Stimulated activated CD4-positive, alpha-beta T cell treated with anti-CD3 and anti-CD28 coated beads, Interleukin-2, amount 100 ng/mL, for 48 hours (primary cell): ENCODE measurements around the gene CADM1.

Experiments used
- DNase-seq, 2 donors: peaks; one replicate each; pipeline ENCODE4 v3.0.0-alpha.2; 2020

CADM1 gene

DNA sequence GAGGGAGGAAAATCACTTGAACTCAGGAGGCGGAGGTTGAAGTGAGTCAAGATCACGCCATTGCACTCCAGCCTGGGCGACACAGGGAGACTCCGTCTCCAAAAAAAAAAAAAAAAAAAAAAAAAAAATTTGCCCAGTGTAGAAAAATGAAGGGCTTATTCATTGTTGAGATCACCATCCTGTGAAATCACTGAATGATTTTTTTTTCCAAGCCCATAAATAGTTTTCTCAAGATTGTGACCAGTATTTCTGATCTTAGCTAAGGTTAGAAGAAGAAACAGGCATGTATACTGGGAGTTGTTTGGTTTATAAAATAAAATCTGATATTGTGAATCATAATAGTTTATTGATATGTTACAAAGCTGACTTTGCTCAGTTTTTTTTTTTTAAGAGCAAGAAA, 269.4 kb downstream of the CADM1 start:
- no peak for DNase-seq

DNA sequence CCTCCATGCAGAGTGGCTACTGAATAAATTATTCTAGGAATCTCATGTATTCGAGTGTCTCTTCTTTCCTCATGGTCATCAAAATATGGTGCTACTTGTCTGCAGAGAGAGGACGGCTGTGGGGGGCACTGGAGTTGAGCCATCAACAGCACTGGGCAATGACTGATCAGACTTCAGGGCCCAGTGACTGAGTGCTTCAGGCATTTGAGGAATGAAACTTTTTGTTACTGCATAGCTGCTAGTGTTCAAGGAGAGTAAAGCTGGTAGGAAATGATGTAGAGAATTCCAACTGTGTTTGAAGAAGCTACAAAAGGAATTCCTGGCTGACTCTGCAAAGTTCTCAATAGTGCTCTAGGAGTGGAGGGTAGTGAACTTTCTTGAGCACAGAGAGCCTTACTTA, 277.7 kb downstream of the CADM1 start:
- DNase-seq = no peak

DNA sequence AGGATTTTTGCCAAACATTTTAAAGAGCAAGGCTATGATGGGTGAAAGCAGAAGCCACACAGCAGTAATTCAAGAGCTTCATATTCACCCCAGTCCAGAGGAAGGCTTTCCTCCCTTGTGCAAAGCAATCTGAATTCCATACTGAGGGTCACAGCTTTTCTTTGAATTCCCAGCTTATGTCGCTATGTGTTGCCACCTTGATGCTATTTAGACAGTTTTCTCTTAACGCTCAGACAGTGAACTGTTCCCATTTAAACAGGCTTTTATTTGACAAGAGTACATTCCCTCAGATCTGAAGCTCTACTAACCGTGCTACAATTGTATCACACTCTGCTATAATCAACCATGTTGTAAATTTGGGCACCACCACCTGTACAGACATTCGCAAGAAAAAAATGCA, 279.7 kb downstream of the CADM1 start:
- no peak for DNase-seq

DNA sequence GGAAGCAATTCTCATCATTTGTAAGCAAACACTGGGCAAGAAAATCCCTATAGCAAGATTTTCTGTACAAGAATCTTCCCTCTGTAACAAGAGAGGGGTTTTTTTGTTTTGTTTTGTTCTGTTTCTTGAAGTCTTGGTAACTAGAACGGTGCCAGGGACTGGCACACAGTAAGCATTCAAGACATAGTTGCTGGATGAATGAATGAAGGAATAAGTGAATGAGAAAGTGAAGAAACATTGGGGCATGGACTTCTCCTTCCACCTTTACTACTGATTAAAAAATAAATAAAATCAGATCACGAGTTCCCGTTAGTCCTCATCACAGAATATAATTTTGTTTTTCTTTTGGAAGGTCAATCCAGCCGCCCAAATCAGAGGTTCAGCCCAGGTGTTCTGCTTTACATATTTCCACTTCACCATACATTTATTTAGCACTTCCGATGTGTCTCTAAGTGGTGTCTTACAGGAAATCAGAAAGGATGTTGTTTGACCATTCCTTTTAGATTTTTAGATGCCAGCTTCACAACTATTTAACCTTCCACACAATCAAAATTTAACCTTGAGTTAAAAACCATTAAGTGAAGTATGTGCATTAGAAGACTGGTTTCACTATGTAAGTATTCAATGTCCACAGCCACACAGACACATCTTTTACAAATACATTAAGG, 281.2 kb downstream of the CADM1 start:
- no peak for DNase-seq

DNA sequence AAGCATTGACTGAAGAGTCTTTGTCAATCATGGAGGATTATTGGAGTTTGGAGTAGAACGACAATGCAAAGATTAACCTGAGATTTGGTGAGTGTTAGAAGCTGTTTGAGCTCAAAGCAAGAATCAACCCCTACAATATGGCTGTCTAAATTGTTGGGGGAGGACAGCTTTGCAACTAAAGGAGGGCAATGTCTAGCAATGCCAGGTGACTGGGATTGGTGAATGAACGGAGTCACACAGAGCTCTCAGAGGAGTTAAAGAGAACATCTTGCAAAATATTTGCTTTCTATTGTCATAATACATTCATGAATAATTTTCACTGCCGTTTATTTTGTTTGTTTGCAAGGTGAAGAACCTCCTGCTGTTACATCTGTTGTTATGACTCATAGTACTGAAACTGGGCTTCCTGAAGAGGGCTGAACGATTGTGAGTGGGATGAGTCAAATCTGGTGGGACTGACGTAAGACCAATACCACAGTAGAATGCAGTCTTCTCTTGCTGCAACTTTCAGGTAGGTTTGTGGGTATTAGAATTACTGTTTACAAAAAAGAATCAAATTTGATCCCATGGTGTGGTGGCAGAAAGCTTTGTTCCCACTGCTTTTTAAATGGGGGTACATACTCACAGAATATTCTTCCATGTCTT, 281.9 kb downstream of the CADM1 start:
- DNase-seq = no peak

DNA sequence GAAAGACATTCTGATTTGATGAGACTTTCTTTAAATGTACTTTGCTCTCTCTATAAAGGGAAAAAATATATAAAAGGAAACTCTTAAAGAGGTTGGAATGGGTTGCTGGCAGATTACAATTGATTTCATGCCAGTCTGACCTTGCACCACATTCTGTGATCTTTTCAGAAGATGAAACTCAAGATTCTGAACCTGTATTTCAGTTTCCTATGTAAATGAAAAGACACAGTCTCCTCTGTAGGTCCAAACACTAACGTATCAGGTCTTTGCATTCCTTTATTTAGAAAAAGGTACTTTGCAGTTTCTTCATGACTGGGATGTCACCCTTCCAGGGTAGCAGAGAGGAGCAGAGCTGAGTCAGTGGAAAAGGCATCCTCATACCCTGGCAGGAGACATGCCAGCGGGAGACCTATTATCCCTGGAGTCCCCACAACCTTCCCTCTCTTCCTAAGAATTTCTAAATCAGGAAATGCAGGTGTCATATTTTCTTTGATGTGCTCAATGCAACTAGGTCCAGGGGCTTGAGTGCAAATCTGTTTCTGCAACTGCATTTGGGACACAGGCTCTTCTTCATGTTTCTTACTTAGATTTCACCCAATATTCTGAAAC, 282.6 kb downstream of the CADM1 start:
- DNase-seq = no peak

DNA sequence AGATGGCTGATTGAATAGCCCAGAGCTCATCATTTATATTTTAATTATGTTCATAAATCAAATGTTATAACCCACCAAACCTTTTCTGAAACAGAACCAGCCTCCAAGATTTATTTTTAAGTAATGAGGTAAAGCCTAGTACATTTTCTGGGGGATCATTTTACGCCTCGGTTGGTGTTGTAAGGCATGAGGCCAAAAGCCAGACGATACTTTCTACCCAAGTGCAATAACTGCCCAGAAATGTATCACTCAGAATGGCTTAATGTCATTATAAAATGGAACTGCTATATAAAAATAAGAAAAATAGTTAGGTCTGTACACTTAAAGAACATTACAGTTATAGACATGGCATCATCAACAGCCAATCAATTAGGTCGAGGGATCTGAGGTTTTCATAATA, 283.3 kb downstream of the CADM1 start:
- no peak for DNase-seq

DNA sequence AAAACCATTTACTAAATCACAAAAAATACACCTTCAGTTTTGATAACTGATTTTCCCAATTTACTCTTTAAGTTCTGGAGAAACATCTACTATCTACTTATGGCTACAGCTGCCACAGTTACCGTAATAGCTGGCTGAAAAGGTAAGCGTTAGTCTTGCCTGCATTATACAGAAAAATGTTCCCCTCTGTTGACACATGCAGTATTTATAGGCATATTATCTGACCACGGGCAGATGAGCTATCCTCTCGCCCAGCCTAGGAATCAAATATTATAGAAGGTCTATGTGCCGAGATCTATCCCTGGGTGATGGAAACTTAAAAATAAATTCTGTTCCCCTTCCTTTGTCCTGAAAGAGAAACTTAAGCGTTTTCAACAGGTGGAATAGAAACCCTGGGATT, 283.8 kb downstream of the CADM1 start:
- no peak for DNase-seq

DNA sequence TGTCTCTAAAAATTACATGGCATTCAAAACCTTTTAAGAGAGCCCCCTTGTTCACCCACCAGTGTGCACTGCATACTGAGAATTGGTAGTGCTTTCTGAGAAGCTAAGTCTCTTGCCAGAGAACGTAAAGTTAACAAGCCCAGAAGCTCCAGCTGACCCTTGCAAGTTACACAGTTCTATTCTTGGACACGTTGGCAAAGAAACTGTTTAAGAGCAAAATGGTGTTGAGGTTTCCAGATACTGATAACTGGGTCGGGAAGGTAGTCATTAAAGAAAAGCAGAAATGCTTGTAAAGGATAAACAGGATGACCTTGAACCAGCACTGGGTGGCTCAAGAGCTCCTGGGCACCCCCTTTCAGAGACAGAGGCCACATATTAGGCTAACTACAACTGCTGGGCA, 284.8 kb downstream of the CADM1 start:
- no peak for DNase-seq

DNA sequence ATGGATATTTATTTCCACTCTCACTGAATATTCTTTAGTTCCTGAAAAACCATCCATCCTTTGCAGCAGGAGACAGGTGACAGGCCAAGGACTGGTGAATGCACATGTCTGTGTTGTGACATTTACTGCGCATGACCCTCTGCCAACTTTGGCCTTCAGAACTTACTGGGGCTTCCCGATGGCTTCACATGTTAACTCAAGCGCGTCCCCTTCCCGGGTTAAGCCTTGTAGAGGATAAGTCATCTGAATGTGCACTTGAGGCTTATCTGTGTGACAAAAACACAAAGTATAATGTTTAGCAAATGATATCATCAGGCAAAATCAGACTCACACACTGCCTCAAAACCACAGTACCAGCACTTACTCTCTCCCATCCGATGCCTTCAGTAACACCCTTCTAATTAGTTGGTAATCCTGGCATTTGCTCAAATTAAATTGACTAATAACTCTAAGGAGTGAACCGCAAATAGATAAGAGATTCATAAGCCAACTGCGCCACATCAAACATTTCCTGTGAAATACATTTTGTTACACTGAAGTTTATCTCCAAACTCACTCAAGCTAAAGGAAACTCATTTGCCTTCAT, 286.4 kb downstream of the CADM1 start:
- DNase-seq = no peak

DNA sequence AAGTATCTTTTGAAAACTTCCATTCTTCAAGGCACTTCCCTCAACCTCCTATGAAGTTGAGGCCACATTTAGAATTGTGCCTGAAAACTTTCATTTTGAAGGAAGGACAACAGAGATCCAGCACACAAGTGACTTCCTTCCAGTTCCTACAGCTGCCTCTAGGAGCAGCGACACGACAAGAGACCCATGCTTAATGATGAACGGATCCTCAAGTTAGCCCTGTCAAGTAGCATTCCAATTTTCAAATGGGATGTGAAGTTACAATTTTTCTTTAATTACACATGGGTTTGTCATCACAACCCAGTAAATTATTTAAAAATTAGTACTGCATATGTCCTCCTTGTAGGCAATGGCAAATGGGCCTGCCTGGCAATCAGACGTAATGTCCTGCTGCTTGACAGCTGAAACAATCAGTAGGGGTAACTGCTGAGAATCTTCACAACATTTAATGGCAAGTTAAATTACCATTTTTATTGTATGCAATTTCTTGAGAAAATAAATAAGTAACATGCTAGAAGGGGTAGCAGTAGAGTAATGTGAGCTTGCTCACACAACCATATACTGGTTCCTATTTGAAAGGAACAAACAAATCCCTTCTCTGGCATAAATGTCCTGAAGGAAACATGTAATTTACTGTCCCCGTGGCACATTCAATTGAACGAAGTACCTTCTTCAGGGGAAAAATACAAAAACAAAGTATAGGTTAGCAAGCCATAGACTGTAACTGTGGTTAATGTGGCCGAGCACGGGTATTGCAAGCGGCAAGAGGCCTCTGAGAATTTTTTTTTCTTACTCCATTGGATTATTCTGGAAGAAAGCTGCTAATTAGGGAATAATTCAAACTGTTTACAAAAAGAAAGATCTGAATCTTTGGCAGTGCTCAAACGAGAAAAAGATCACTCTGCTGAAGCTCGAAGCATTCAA, 288.3 kb downstream of the CADM1 start:
- no peak for DNase-seq

DNA sequence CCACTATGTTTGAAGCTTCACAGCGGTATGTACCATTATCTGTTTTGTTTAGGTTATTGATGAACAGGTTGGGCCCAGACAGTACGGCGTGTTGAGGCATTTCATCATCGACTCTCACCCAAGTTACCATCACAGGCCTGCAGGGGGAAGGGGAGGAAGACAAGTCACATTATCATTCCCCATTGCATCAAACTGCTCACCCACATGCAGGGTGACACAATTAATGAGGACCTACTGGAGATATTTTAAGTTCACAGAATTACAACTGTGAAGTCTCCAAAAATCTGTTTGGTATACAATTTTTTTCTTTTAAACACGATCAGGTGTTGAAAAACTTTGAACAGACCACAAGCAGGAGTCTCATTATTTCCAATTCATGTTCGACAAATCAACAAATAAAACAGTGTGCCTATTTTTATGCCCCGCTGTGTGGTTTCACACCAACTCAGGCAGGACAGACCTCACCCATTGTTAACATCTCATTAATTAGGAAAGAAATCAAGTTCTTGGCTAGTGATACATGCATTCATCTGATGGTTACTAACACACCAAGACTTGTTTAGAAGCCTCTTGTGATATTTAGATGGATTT, 289.5 kb downstream of the CADM1 start:
- no peak for DNase-seq

DNA sequence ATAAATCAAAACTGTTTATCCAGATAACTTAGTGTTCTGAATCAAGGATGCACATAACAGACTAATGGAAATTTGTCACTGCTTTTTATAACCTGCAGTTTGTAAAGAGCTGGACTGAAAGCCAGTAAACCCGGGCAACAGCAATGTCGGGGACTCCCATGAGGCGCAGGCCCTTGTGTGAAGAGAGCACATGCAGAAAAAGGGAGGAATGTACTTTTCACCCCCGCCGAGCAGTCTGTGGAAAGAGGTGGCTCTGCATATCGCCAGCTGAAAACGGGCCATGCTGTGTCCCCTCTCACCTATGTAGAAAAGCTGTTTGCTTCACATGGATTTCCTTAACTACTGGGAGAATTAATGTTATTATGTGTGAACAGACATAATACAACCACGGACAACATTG, 291.2 kb downstream of the CADM1 start:
- no peak for DNase-seq

DNA sequence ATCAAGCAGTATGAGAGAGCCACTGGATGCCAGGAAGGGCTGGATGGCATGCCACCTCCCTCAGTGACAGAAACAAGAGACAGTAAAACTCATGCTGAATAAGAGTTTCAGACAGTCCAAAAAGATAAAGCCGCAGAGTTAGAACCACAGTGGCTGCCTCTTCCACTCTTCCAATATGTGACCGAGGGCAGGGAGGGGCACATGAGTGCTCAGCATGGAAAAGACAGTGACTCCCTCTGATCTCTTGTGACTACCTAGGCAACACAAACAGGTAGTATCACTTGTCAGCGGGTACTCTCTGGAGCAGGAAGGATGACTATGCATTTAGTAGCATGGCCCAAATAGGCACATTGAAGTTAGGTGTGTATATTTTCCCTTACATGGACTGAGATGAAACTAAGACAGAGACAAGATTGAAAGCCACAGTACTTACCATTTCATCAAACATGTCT, 295.4 kb downstream of the CADM1 start:
- no peak for DNase-seq

DNA sequence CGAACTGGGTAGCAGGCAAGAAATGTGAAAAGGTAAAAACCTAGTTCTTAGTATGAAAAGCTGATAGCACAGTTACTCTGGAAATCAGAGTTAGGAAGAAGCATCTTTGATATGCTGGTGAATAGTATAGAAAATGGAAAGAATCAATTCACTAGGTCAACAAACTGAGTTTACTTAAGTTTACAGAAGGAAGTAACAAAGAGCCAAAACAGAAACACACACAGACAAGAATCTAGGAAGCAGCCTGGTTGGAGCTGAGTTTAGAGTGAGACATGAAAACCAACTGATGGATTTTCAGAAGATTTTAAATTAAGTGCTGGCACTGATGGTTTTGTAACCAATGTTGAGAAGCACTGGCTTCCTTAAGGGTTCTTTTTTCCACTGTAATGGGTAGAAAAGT, 296.3 kb downstream of the CADM1 start:
- DNase-seq = no peak

DNA sequence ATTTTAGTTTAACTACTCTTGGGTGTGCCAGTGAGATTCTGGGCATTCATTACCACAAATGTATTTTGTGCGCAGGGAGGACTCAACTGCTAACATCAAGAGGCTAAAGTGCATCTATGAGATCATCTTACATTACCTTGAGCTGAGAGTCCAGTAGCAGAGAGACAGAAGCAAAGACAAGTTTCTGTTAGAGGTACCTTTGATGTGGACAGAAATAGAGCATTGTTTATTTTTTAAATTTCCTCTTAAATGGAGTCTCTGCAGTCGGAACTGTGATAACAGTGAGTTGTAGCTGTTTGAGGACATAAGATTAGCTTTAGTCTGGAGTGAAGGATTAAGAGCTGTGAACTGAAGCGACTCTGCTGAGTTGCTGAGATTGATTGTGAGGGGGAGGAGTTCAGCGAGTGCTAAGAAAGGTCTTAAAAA, 297.0 kb downstream of the CADM1 start:
- DNase-seq = no peak

DNA sequence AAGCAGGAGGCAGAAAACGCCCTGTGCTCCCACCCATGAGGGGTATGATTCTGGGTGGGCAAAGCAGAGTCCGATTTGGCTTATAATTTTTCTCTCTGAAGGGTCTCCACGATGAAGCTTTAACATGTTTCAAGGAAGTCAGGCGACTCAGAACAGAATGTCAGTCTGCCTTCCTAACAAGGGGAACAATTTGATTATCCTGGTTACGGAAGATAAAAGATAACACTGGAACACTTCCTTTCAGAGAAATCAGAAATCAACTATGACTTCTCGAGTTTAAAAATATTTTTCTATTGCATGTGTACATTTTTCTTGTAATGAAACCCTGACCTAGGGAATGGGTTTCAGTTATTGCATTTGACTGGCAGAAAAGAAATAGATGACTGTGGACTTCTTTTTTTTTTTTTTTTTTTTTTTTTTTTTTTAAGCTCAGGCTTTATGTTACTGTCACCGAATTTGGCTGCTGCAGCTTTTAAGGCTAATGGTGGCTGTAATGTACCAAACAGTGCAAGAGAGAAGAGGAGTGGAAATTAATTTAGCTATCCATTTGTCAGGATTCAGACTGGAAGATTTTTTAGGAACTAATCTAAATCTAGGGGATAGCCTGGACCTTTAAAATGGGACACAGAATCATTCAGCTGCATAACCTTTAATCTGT, 297.7 kb downstream of the CADM1 start:
- no peak for DNase-seq

DNA sequence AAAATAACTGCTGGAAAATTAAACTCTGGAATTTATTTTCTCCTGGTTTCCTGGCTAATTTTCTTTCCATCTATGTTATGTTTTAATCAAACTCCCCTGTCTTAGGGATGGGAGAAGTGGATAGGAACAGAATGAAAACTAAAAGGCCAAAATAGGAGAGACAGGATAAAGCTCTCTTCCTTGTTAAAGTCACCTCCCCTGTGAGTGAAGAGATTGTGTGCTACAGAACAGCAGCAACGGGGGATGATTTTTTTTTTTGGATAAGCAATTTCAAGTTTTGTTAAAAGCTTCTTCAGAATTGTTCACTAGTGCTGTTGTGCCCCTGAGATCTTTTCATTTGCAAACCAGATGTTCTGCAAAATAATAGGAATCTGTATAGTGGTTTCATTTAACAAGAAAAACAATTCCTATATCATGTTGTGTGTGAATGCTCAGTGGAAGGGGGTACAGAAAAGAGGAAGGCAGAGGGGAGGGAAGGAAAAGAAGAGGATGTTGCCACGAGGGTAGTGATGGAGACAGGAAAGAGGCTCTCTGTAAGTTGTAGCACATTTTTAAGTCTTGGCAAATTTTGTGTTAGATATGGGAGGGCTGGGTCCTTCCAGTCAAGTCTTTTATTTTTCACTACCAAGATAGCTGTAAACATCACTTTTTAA, 301.2 kb downstream of the CADM1 start:
- no peak for DNase-seq

DNA sequence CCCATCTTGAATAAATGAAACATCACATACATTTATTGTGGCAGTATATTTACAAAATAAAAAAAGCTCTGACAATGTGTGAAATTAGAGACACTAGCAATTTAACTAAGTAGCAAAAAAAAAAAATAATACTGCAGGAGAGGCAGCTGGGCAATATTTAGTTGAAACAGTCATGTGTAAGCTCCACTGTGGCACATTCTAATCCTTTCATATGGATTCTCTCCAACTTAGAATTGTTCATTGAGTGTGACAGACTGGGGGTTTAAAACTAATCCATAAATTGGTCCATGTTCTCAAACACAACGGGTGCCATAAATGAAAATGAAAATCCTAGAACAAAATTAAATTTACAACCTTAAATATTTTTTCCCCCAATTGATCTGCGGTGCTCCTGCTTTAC, 302.1 kb downstream of the CADM1 start:
- no peak for DNase-seq

DNA sequence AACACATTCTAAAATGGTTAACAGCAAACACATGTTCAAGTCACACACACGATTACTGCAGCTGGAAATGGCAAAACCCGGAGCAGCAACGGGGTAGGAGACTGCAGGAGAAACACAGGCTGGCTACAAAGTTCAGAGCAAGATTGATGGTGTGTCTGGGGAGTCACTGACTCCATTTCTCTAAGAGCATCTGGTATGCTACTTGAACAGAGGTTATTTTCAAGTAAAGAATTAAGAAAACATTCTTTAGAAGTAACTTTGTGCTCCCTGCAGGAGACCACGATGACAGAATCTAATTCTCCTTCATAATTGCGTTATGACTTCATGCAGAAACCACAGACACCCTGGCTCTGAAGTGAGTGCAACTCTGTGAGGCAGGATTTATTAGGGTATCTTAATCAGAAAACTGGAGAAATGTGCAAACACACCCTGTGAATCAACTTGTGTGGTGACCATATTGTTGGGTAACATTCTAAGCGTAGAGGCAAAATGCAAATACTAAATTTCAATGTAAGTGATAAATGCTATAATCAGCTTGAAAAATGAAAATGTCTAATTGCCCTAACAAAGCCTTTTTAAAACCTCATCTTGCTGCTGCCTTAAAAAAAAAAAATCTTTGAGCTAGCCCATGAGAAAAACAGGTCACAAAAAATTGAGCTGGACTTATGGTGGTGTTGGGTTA, 303.0 kb downstream of the CADM1 start:
- no peak for DNase-seq
